ENCODE results near the gene VPS18. TPM values are rescaled to one million over a fixed set of nuclear protein-coding genes. Genes with fewer than 3 reads are reported as not detected.
A peak's percentile ranks its signal among the peaks of the same experiment; 100 is the strongest.

Gene VPS18
- total and polyA plus RNA-seq, 2 donors (not counting 1 experiment from before 2014, with no cell fraction given) = 15.5 to 36.7 TPM

DNA sequence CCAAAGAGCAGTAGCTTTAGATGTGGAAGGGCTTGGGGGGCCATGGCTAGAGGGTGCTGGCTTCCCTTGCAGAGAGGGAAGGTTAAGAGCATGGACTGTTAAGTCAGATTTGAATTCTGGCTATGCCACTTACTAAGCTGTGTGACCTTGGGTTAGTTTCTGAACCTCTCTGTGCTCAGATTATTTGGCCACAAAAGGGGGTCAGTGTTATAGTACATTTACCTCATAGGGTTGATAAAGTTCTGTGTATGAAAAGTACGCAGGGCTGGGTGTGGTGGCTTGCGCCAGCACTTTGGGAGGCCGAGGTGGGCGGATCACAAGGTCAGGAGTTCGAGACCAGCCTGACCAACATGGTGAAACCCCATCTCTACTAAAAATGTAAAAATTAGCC is 6.8 kb downstream of the VPS18 start:
- TF ChIP-seq EZH2 (IDR thresholded peaks at IDR 0.05; ENCODE audit: low read length, missing control alignments) = no peak
- TF ChIP-seq, protein P1, sequence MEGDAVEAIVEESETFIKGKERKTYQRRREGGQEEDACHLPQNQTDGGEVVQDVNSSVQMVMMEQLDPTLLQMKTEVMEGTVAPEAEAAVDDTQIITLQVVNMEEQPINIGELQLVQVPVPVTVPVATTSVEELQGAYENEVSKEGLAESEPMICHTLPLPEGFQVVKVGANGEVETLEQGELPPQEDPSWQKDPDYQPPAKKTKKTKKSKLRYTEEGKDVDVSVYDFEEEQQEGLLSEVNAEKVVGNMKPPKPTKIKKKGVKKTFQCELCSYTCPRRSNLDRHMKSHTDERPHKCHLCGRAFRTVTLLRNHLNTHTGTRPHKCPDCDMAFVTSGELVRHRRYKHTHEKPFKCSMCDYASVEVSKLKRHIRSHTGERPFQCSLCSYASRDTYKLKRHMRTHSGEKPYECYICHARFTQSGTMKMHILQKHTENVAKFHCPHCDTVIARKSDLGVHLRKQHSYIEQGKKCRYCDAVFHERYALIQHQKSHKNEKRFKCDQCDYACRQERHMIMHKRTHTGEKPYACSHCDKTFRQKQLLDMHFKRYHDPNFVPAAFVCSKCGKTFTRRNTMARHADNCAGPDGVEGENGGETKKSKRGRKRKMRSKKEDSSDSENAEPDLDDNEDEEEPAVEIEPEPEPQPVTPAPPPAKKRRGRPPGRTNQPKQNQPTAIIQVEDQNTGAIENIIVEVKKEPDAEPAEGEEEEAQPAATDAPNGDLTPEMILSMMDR (conservative IDR thresholded peaks at IDR 0.05 in 1 of 2, IDR thresholded peaks at IDR 0.05 in 1 of 2; ENCODE audit: low read depth in 1 of 2, low read length in 2 of 2) = no peak
- DNase-seq (ENCODE audit: low read depth in 2 of 2) = no peak
- Histone ChIP-seq H3K27me3 (ENCODE audit: control insufficient read depth, insufficient read depth, low read length) (no peaks in the 10 kb centered on the region), H3K4me3 (replicated peaks in 1 of 4; ENCODE audit: control extremely low read depth in 1 of 4, insufficient read depth in 1 of 4, low read depth in 3 of 4, low read length in 4 of 4) (no peak overlapping the region), H3K4me1 (ENCODE audit: control insufficient read depth, extremely low read depth, insufficient read depth, low read length) (peaks cover 12% of the 10 kb centered on the region), H2AFZ (ENCODE audit: low read length) (no peak overlapping the region), H3K79me2 (ENCODE audit: control insufficient read depth, insufficient read depth, low read length) (peaks cover 12% of the 10 kb centered on the region), H3K9me3 (ENCODE audit: control insufficient read depth, insufficient read depth, low read depth, low read length) (no peaks in the 10 kb centered on the region), H3K9ac (ENCODE audit: insufficient read depth, low read length) (no peak overlapping the region), H3K36me3 (ENCODE audit: control insufficient read depth, insufficient read depth, low read length) (peaks cover 39% of the 10 kb centered on the region), H4K20me1 (ENCODE audit: control insufficient read depth, extremely low read depth, insufficient read depth, low read length) (no peaks in the 10 kb centered on the region), H3K27ac (ENCODE audit: insufficient read depth, low read length) (no peak overlapping the region), H3K4me2 (ENCODE audit: extremely low read depth, insufficient read depth, low read length) (no peak overlapping the region)

DNA sequence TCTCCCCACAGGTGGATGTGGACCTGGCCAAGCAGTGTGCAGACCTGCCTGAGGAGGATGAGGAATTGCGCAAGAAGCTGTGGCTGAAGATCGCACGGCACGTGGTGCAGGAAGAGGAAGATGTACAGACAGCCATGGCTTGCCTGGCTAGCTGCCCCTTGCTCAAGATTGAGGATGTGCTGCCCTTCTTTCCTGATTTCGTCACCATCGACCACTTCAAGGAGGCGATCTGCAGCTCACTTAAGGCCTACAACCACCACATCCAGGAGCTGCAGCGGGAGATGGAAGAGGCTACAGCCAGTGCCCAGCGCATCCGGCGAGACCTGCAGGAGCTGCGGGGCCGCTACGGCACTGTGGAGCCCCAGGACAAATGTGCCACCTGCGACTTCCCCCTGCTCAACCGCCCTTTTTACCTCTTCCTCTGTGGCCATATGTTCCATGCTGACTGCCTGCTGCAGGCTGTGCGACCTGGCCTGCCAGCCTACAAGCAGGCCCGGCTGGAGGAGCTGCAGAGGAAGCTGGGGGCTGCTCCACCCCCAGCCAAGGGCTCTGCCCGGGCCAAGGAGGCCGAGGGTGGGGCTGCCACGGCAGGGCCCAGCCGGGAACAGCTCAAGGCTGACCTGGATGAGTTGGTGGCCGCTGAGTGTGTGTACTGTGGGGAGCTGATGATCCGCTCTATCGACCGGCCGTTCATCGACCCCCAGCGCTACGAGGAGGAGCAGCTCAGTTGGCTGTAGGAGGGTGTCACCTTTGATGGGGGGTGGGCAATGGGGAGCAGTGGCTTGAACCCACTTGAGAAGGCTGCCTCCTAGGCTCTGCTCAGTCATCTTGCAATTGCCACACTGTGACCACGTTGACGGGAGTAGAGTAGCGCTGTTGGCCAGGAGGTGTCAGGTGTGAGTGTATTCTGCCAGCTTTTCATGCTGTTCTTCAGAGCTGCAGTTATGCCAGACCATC is 8.6 kb downstream of the VPS18 start:
- H2AFZ ChIP-seq (ENCODE audit: low read length) = no peak overlapping the region
- H3K4me1 ChIP-seq (ENCODE audit: control insufficient read depth, extremely low read depth, insufficient read depth, low read length) = peaks cover 24% of the 10 kb centered on the region
- H3K79me2 ChIP-seq (ENCODE audit: control insufficient read depth, insufficient read depth, low read length) = peaks cover 10% of the 10 kb centered on the region
- H4K20me1 ChIP-seq (ENCODE audit: control insufficient read depth, extremely low read depth, insufficient read depth, low read length) = no peaks in the 10 kb centered on the region
- no peaks in the 10 kb centered on the region for H3K27me3 ChIP-seq (ENCODE audit: control insufficient read depth, insufficient read depth, low read length)
- H3K4me3 ChIP-seq (replicated peaks in 1 of 4; ENCODE audit: control extremely low read depth in 1 of 4, insufficient read depth in 1 of 4, low read depth in 3 of 4, low read length in 4 of 4) = no peak overlapping the region
- no peak overlapping the region for H3K9ac ChIP-seq (ENCODE audit: insufficient read depth, low read length)
- TF ChIP-seq, protein P1 (conservative IDR thresholded peaks at IDR 0.05 in 1 of 2, IDR thresholded peaks at IDR 0.05 in 1 of 2; ENCODE audit: low read depth in 1 of 2, low read length in 2 of 2) = peak in 1 of 2 donors; percentile 1
- TF ChIP-seq EZH2 (IDR thresholded peaks at IDR 0.05; ENCODE audit: low read length, missing control alignments) = no peak
- no peaks in the 10 kb centered on the region for H3K9me3 ChIP-seq (ENCODE audit: control insufficient read depth, insufficient read depth, low read depth, low read length)
- H3K27ac ChIP-seq (ENCODE audit: insufficient read depth, low read length) = no peak overlapping the region
- no peak for DNase-seq (ENCODE audit: low read depth in 2 of 2)
- H3K4me2 ChIP-seq (ENCODE audit: extremely low read depth, insufficient read depth, low read length) = no peak overlapping the region
- peaks cover 38% of the 10 kb centered on the region for H3K36me3 ChIP-seq (ENCODE audit: control insufficient read depth, insufficient read depth, low read length)

DNA sequence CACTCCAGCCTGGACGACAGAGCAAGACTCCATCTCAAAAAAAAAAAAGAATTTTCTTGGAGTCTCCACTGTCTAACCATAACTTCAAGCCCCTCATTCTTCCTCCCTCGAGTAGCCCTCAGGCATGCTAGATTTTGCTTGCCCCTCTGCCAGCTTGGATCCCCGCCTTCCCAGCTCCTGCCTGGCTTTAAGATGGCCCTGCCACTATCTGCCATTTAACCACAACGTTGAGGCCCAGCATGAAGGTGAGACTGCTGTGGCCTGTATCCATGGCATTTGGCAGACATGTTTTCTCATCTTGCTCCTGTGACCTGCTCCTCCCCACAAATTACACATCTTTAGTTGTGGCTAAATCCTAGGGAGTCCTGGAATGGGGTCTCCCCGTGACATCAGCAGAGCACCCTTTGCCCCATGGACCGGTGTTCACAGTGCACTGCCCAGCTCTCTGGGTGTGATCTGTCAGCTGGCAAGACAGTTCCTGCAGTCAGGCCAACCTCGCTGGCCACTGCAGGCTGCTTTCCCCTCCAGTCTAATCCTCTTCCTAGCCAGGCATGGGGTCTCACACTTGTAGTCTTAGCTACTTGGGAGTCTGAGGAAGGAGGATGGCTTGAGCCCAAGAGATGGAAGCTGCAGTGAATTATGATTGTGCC is 10.4 kb downstream of the VPS18 start:
- H3K4me2 ChIP-seq (ENCODE audit: extremely low read depth, insufficient read depth, low read length) = no peak overlapping the region
- H3K4me3 ChIP-seq (replicated peaks in 1 of 4; ENCODE audit: control extremely low read depth in 1 of 4, insufficient read depth in 1 of 4, low read depth in 3 of 4, low read length in 4 of 4) = no peak overlapping the region
- H2AFZ ChIP-seq (ENCODE audit: low read length) = no peak overlapping the region
- no peaks in the 10 kb centered on the region for H3K27me3 ChIP-seq (ENCODE audit: control insufficient read depth, insufficient read depth, low read length)
- H3K9ac ChIP-seq (ENCODE audit: insufficient read depth, low read length) = no peak overlapping the region
- H3K79me2 ChIP-seq (ENCODE audit: control insufficient read depth, insufficient read depth, low read length) = peaks cover 10% of the 10 kb centered on the region
- H4K20me1 ChIP-seq (ENCODE audit: control insufficient read depth, extremely low read depth, insufficient read depth, low read length) = no peaks in the 10 kb centered on the region
- H3K9me3 ChIP-seq (ENCODE audit: control insufficient read depth, insufficient read depth, low read depth, low read length) = no peaks in the 10 kb centered on the region
- no peak overlapping the region for H3K27ac ChIP-seq (ENCODE audit: insufficient read depth, low read length)
- H3K4me1 ChIP-seq (ENCODE audit: control insufficient read depth, extremely low read depth, insufficient read depth, low read length) = peaks cover 24% of the 10 kb centered on the region
- no peak for DNase-seq (ENCODE audit: low read depth in 2 of 2)
- no peak for TF ChIP-seq EZH2 (IDR thresholded peaks at IDR 0.05; ENCODE audit: low read length, missing control alignments)
- TF ChIP-seq, protein P1 (conservative IDR thresholded peaks at IDR 0.05 in 1 of 2, IDR thresholded peaks at IDR 0.05 in 1 of 2; ENCODE audit: low read depth in 1 of 2, low read length in 2 of 2) = no peak
- peaks cover 31% of the 10 kb centered on the region for H3K36me3 ChIP-seq (ENCODE audit: control insufficient read depth, insufficient read depth, low read length)
